GM04504 (cell line): ENCODE results near the gene ALKBH6.
A peak's percentile ranks its signal among the peaks of the same experiment; 100 is the strongest.

Experiments
- DNase-seq: peaks from one replicate; pipeline ENCODE4 v3.0.0-alpha.2; 2012; ENCODE audit warnings: low read depth

Gene ALKBH6

DNA sequence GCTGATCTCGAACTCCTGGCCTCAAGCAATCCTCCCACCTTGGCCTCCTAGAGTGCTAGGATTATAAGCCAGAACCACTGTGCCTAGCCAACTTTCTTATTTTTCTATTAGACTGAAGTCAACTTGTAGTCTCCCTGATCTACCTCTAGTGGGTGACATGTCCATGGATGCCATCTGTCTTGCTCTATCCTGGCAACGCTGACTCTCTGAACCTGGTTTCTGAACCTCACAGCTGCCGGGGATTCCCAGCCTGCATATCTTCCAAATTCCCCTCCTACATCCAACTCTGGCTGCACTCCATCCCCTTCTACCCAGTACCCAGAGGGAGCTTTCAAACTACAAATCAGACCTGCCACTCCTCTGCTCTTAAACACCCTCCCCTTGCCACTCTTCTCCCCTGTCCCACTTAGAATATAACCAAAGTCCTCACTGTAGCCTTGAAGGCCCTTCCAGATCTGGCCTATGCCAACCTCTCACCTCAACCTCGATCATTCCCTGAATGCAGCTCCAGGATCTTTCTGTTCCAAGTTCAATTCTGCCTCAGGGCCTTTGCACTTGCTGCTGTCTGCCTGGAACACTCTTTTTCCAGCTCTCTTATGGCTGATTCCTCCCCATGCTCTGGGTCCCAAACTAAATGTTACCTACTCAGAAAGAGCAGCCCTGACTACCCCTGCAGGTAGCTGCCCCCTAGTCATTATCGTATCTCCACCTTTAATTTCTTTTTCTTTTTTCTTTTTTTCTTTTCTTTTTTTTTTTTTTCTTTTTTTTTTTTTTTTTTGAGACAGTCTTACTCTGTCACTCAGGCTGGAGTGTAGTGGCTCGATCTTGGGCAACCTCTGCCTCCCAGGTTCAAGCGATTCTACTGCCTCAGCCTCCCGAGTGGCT lies 16.5 kb upstream of the ALKBH6 start:
- no peak for DNase-seq

DNA sequence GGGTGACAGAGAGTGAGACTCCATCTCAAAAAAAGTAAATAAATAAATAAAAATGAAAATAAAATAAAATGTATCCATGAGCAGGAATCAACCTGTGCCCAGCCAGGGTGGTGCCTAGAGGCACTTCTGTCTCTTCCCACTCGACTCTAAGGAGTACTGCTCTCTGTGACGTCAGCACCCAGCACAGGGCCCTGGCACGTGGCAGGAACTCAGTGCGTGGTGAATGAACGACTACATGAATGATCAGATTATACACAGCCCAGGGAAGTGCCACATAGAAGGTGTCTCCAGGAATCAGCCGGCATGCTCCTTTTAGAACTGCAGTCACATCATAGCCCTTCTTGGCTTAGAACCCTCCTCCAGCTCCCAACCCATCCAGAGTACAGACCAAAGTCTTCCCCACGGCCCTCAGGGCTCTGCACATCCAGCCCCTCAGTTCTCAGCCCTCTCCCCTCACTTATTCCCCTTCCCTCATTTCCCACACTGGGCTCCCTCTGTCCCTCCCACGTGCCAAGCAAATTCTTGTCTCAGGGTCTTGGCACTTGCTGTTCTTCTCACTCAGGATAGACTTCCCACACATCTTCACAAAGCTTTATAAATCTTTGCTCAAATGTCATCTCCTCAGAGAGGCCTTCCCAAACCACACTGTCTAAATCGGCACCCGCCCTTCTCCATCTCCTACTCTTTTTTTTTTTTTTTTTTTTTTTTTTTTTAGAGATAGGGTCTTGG lies 14.5 kb upstream of the ALKBH6 start:
- DNase-seq: no peak

DNA sequence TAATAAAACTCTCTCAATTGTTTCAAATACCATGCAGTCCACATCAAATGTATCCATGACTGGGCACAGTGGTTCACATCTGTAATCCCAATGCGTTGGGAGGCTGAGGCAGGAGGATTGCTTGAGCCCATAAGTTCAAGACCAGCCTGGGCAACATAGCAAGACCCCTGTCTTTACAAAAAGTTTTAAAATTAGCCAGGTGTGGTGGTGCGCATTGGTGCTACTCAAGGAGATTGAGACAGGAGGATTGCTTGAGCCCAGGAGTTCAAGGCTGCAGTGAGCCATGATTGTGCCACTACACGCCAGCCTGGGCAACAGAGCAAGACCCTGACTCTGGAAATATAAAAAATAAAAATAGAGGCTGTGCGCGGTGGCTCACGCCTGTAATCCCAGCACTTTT lies 13.7 kb upstream of the ALKBH6 start:
- DNase-seq: no peak

- no peak for DNase-seq
Observed at GRCh38 chr19:36026091-36026876, 12.3 kb upstream of the ALKBH6 start.

GRCh38 chr19:36025541-36025940 lies 11.5 kb upstream of the ALKBH6 start:
- no peak for DNase-seq

DNA sequence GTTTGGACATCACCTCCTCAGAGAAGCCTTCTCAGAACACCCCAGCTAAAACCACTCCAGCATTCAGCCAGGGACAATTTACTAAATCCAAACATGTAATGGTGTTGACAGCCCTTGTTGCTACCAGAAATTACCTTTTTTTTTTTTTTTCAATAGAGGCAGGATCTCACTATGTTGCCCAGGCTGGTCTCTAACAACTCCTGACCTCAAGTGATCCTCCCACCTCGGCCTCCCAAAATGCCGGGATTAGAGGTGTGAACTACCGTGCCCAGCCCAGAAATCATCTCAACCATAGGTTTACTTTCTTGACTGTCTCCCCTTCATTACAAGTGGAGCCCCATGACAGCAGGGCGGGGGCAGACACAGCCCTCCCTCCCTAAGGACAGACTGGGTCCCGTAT lies 9.4 kb upstream of the ALKBH6 start:
- DNase-seq: no peak

DNA sequence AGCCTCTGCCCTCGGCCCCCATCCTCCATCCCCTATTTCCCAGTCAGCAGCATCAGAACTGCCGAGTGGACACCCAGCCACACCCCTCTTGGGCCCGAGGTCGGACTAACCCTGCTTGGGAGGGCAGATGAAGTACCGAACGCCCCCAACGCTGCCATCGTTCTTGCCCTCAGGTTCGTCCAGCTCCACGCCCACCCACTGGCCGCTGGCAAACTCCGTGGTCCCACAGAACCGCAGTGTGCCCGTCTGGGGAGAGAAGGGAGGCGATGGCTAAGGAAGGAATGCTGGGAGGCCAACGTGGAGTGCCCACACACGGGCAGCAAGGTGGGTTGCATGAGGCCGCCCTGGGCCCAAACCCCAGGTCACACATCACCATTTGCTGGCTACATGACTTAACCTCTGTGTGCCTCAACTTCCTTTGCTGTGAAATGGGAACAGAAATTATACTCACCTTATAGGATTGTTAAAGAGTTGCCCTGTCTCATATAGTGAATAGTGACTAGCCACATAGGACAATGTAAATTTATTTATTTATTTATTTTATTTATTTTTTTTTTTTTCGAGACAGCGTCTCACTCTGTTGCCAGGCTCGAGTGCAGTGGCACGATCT lies 5.2 kb upstream of the ALKBH6 start:
- DNase-seq: no peak

GRCh38 chr19:36013280-36014011 lies 567 bp downstream of the ALKBH6 start:
- no peak for DNase-seq

- DNase-seq: no peak
Observed at GRCh38 chr19:36010402-36010801, 3.6 kb downstream of the ALKBH6 start.

DNA sequence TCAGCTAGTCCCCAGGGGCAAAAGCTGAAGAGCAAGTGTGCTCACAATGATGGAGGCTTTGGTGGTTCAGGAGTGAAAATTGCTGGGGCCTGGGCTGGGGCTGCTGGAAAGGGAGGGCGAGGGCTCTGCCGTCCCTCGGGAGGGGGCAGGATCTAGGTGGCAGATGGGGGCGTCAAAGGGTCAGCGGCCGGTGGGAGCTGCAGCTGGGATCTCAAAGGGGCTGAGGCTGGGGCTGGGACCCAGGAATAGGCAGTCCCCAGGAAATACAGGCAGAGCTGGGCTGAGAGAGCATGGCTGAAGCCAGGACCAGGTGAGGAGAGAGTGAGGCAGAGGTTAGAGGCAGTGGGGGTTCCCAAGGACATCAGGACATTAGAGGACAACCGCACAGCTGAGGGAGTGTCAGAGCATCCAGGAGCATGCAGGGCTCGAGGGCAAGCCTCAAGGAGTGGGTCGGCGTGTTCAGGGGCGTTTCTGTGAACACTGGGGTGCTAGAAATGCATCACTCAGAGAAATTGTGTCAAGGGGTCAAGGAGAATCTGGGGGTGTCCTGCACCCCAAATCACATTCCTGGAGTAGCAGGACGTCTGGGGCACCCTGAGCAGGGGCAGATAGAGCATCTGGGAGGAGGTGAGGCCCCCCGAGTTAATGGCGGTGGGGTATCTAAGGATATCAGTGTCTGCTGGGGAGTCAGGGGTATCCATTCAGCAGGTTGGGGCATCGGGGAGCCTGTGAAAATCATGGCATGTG lies 4.2 kb downstream of the ALKBH6 start:
- no peak for DNase-seq

- DNase-seq: peak; percentile 27
Observed at GRCh38 chr19:36009220-36009619, 4.8 kb downstream of the ALKBH6 start.

GRCh38 chr19:36008336-36008978 lies 5.6 kb downstream of the ALKBH6 start, which contains the start of gene SYNE4:
Gene SYNE4, minus strand, starts transcription at chr19:36008813. Its CDS starts 132 bp downstream, at chr19:36008681.
- no peak for DNase-seq

- DNase-seq: no peak
Observed at GRCh38 chr19:36006955-36007354, 7.1 kb downstream of the ALKBH6 start.

GRCh38 chr19:36003284-36003683 lies 10.7 kb downstream of the ALKBH6 start:
- no peak for DNase-seq

GRCh38 chr19:36001605-36002004 lies 12.4 kb downstream of the ALKBH6 start:
- no peak for DNase-seq

GRCh38 chr19:35996777-35997176 lies 17.2 kb downstream of the ALKBH6 start:
- no peak for DNase-seq

GRCh38 chr19:35995048-35995993 lies 18.7 kb downstream of the ALKBH6 start, which contains the start of gene SDHAF1:
Gene SDHAF1, plus strand, starts transcription at chr19:35995188. Its CDS starts 87 bp downstream, at chr19:35995275.
- peak; percentile 79 for DNase-seq

- DNase-seq: no peak
Observed at GRCh38 chr19:35993923-35994598, 20.0 kb downstream of the ALKBH6 start.
